SK-N-SH (cell line): ENCODE measurements around the gene CCND3. TPM values are rescaled to one million over a fixed set of nuclear protein-coding genes. Genes with fewer than 3 reads are reported as not detected.

Experiments
- CTCF ChIA-PET: fragments of 300-600, 350-600 bp; formaldehyde crosslinking; extraction: SDS; loops from one replicate; lab custom pipeline; 2021; lab: Yijun Ruan, JAX
- POLR2A ChIA-PET: fragments of 350-600 bp; sonication (Branson Sonifier 250); formaldehyde crosslinking; extraction: SDS; loops from one replicate; lab custom pipeline; 2020; ENCODE audit warnings: antibody characterized with exemption, inconsistent platforms; lab: Yijun Ruan, JAX
- DNase-seq: peaks from one replicate; pipeline ENCODE4 v3.0.0; 2012
- H2AFZ ChIP-seq: fragments of 200-600 bp; sonication (generic); 2 replicates; pipeline ENCODE4 v1.8.1; 2016; ENCODE audit warnings: antibody characterized with exemption, mild to moderate bottlenecking, low read depth
- H3F3A ChIP-seq: fragments of 200-600 bp; sonication (generic); replicated peaks from 2 replicates; pipeline ENCODE3; 2016; ENCODE audit warnings: antibody characterized with exemption, mild to moderate bottlenecking; ENCODE audit not compliant: insufficient read depth
- H3K27ac ChIP-seq, 2 experiments: fragments of 200-500 bp in 1 of 2; fragments of 200-600 bp in 1 of 2; sonication (Bioruptor generic) in 1 of 2; sonication (generic), shearing (Covaris generic) in 1 of 2; 2 replicates each; pipeline versions ENCODE4 v1.5.1 to v1.6.1; 2014 to 2016; ENCODE audit warnings: low read depth in 2 of 2, inconsistent platforms in 1 of 2, low read length in 1 of 2, mild to moderate bottlenecking in 1 of 2, mixed read lengths in 1 of 2
- H3K27me3 ChIP-seq: fragments of 200-600 bp; sonication (generic), shearing (Covaris generic); 2 replicates; pipeline ENCODE4 v1.6.1; 2016; ENCODE audit warnings: mixed run types; ENCODE audit not compliant: insufficient read depth
- H3K36me3 ChIP-seq, 2 experiments: fragments of 200-500 bp in 1 of 2; fragments of 200-600 bp in 1 of 2; sonication (Bioruptor generic) in 1 of 2; sonication (generic) in 1 of 2; replicated peaks in 1 of 2; 2 replicates each; pipeline versions ENCODE3 to v1.5.1; 2014 to 2016; ENCODE audit warnings: low read length in 1 of 2, mild to moderate bottlenecking in 1 of 2; ENCODE audit not compliant: insufficient read depth in 2 of 2, control insufficient read depth in 1 of 2
- H3K4me1 ChIP-seq, 2 experiments: fragments of 200-500 bp in 1 of 2; fragments of 200-600 bp in 1 of 2; sonication (Bioruptor generic) in 1 of 2; sonication (generic), shearing (Covaris generic) in 1 of 2; 2 replicates each; pipeline versions ENCODE4 v1.5.1 to v1.6.1; 2014 to 2016; ENCODE audit warnings: low read depth in 1 of 2, low read length in 1 of 2, mixed run types in 1 of 2; ENCODE audit not compliant: insufficient read depth in 2 of 2, control insufficient read depth in 1 of 2
- H3K4me2 ChIP-seq: fragments of 200-600 bp; sonication (generic), shearing (Covaris generic); 2 replicates; pipeline ENCODE4 v1.6.1; 2017; ENCODE audit warnings: mixed run types
- H3K4me3 ChIP-seq, 2 experiments: fragments of 200-500 bp in 1 of 2; fragments of 200-600 bp in 1 of 2; sonication (Bioruptor generic) in 1 of 2; sonication (generic), shearing (Covaris generic) in 1 of 2; 2 replicates each; pipeline versions ENCODE4 v1.5.1 to v1.8.1; 2014 to 2016; ENCODE audit warnings: low read depth in 2 of 2, inconsistent platforms in 1 of 2, low read length in 1 of 2, mild to moderate bottlenecking in 1 of 2, mixed read lengths in 1 of 2, moderate library complexity in 1 of 2
- H3K79me2 ChIP-seq: fragments of 200-600 bp; sonication (generic); 2 replicates; pipeline ENCODE4 v1.8.1; 2017; ENCODE audit warnings: mild to moderate bottlenecking; ENCODE audit not compliant: insufficient read depth
- H3K9ac ChIP-seq: fragments of 200-600 bp; sonication (generic); 2 replicates; pipeline ENCODE4 v1.6.1; 2017; ENCODE audit warnings: mixed run types
- H3K9me2 ChIP-seq: fragments of 200-600 bp; sonication (generic); 2 replicates; pipeline ENCODE4 v1.6.1; 2017; ENCODE audit warnings: mixed run types
- H3K9me3 ChIP-seq: fragments of 200-600 bp; sonication (generic); 2 replicates; pipeline ENCODE4 v1.6.1; 2017; ENCODE audit warnings: mixed run types, mild to moderate bottlenecking, moderate library complexity
- H4K20me1 ChIP-seq: fragments of 200-600 bp; sonication (generic); 2 replicates; pipeline ENCODE4 v1.6.1; 2017; ENCODE audit warnings: mild to moderate bottlenecking, mixed run types; ENCODE audit not compliant: insufficient read depth
- CHD2 ChIP-seq: fragments of 150-350 bp; IDR thresholded peaks from 2 replicates; pipeline ENCODE4 v1.6.1; 2018; ENCODE audit warnings: low read length; ENCODE audit not compliant: partially characterized antibody
- ELF1 ChIP-seq: IDR thresholded peaks from 2 replicates; pipeline ENCODE4 v1.4.0; 2012
- EZH2phosphoT487 ChIP-seq: fragments of 200-600 bp; sonication (generic); IDR thresholded peaks from 2 replicates; pipeline ENCODE4 v1.6.1; 2017; ENCODE audit warnings: low read depth, mixed run types, mild to moderate bottlenecking, antibody characterized with exemption, moderate library complexity, borderline replicate concordance
- FOXJ3 ChIP-seq: sonication (generic); formaldehyde crosslinking; IDR thresholded peaks from 2 replicates; pipeline ENCODE4 v1.5.1; 2020; ENCODE audit warnings: mild to moderate bottlenecking, missing genetic modification reagents
- FOXM1 ChIP-seq: IDR thresholded peaks from 2 replicates; pipeline ENCODE4 v1.4.0; 2012; ENCODE audit warnings: low read depth, mild to moderate bottlenecking
- GABPA ChIP-seq: IDR thresholded peaks from 2 replicates; pipeline ENCODE4 v1.4.0; 2012; ENCODE audit warnings: low read depth, mild to moderate bottlenecking
- GATA2 ChIP-seq: sonication (generic); formaldehyde crosslinking; IDR thresholded peaks from 2 replicates; pipeline ENCODE4 v1.5.0; 2020; ENCODE audit warnings: mild to moderate bottlenecking, missing genetic modification reagents
- JUND ChIP-seq: IDR thresholded peaks from 2 replicates; pipeline ENCODE4 v1.4.0; 2012
- MEF2A ChIP-seq: IDR thresholded peaks from 2 replicates; pipeline ENCODE4 v1.4.0; 2012; ENCODE audit warnings: low read depth, borderline replicate concordance
- MXI1 ChIP-seq: IDR thresholded peaks from 2 replicates; pipeline ENCODE4 v1.6.1; 2012; ENCODE audit warnings: mild to moderate bottlenecking, low read depth, low read length, improper control_type of control experiment
- NFIC ChIP-seq: IDR thresholded peaks from 2 replicates; pipeline ENCODE4 v1.4.0; 2012; ENCODE audit warnings: borderline replicate concordance
- NRF1 ChIP-seq: IDR thresholded peaks from 2 replicates; pipeline ENCODE4 v1.6.1; 2012; ENCODE audit warnings: low read depth, mild to moderate bottlenecking, low read length
- RAD21 ChIP-seq: IDR thresholded peaks from 2 replicates; pipeline ENCODE4 v1.6.1; 2012; ENCODE audit warnings: mild to moderate bottlenecking, low read length
- RCOR1 ChIP-seq: fragments of 150-350 bp; IDR thresholded peaks from 2 replicates; pipeline ENCODE4 v1.6.1; 2017; ENCODE audit warnings: antibody characterized with exemption, low read length
- RFX5 ChIP-seq: IDR thresholded peaks from 2 replicates; pipeline ENCODE4 v1.6.1; 2012; ENCODE audit warnings: mild to moderate bottlenecking, improper control_type of control experiment, low read length
- RXRA ChIP-seq: IDR thresholded peaks from 2 replicates; pipeline ENCODE4 v1.4.0; 2012; ENCODE audit warnings: low read depth, mild to moderate bottlenecking, borderline replicate concordance
- SIN3A ChIP-seq: IDR thresholded peaks from 2 replicates; pipeline ENCODE4 v1.6.1; 2012; ENCODE audit warnings: low read depth, mild to moderate bottlenecking, low read length, moderate library complexity, borderline replicate concordance
- TCF12 ChIP-seq: IDR thresholded peaks from 2 replicates; pipeline ENCODE4 v1.4.0; 2012
- WGBS: methylation state at CpG from one replicate; pipeline ENCODE4 v1.1.6; 2017; ENCODE audit warnings: low lambda C conversion rate; 5-methylcytosine and 5-hydroxymethylcytosine counted together
- polyA plus RNA-seq, 3 experiments: library from polyadenylated mRNA; depleted of rRNA; stranded (reverse); fragments of >200 nt; gene quantifications; 2 replicates each; pipeline ENCODE4 v1.2.3, GENCODE V29; 2012
- TF ChIP-seq, protein P1 (sequence below): IDR thresholded peaks from 2 replicates; pipeline ENCODE4 v1.4.0; 2012; ENCODE audit warnings: low read depth, borderline replicate concordance
- TF ChIP-seq, protein P2 (sequence below): fragments of 150-350 bp; IDR thresholded peaks from 2 replicates; pipeline ENCODE4 v1.6.1; 2017; ENCODE audit warnings: antibody characterized with exemption, low read length, low read depth, borderline replicate concordance
- TF ChIP-seq, protein P3 (sequence below): IDR thresholded peaks from 2 replicates; pipeline ENCODE4; 2012
- TF ChIP-seq, protein P4 (sequence below): IDR thresholded peaks from 2 replicates; pipeline ENCODE4 v1.4.0; 2012; ENCODE audit warnings: low read depth, borderline replicate concordance

CCND3 gene
- polyA plus RNA-seq, 1 of the 3 experiments (the other 2 are of a cell fraction): 26.6 TPM

GRCh38 chr6:41957117-41957516 lies 15.5 kb upstream of the CCND3 start:
- Histone ChIP-seq H3K9ac (no peak overlapping the region), H3K27ac (no peak overlapping the region), H3K36me3 (no peaks in the 10 kb centered on the region), H3K27me3 (no peaks in the 10 kb centered on the region), H3K4me3 (no peak overlapping the region), H3K4me2 (no peak overlapping the region), H3F3A (peaks cover 4% of the 10 kb centered on the region)
- WGBS: 60% methylated on average over 4 of the region's 4 CpGs
- TF ChIP-seq, protein P1, sequence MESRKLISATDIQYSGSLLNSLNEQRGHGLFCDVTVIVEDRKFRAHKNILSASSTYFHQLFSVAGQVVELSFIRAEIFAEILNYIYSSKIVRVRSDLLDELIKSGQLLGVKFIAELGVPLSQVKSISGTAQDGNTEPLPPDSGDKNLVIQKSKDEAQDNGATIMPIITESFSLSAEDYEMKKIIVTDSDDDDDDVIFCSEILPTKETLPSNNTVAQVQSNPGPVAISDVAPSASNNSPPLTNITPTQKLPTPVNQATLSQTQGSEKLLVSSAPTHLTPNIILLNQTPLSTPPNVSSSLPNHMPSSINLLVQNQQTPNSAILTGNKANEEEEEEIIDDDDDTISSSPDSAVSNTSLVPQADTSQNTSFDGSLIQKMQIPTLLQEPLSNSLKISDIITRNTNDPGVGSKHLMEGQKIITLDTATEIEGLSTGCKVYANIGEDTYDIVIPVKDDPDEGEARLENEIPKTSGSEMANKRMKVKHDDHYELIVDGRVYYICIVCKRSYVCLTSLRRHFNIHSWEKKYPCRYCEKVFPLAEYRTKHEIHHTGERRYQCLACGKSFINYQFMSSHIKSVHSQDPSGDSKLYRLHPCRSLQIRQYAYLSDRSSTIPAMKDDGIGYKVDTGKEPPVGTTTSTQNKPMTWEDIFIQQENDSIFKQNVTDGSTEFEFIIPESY: no peak
- TF ChIP-seq MXI1 (no peak), RAD21 (no peak), SIN3A (no peak), TCF12 (no peak), RFX5 (no peak), CHD2 (no peak), GABPA (no peak), EZH2phosphoT487 (no peak), NRF1 (no peak), JUND (no peak)
- TF ChIP-seq, protein P2, sequence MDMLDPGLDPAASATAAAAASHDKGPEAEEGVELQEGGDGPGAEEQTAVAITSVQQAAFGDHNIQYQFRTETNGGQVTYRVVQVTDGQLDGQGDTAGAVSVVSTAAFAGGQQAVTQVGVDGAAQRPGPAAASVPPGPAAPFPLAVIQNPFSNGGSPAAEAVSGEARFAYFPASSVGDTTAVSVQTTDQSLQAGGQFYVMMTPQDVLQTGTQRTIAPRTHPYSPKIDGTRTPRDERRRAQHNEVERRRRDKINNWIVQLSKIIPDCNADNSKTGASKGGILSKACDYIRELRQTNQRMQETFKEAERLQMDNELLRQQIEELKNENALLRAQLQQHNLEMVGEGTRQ: no peak
- TF ChIP-seq, all 33 proteins: peak for 0
- H3K9me3 ChIP-seq: no peaks in the 10 kb centered on the region
- no peaks in the 10 kb centered on the region for H3K9me2 ChIP-seq
- no peak overlapping the region for H2AFZ ChIP-seq
- H4K20me1 ChIP-seq: no peaks in the 10 kb centered on the region
- H3K4me1 ChIP-seq: peaks cover 0 to 2% of the 10 kb centered on the region in 2 experiments; a peak in 1 of 4 replicates
- DNase-seq: no peak
- ChIA-PET POLR2A (no interaction called here), CTCF (no interaction called here)
- no peaks in the 10 kb centered on the region for H3K79me2 ChIP-seq

DNA sequence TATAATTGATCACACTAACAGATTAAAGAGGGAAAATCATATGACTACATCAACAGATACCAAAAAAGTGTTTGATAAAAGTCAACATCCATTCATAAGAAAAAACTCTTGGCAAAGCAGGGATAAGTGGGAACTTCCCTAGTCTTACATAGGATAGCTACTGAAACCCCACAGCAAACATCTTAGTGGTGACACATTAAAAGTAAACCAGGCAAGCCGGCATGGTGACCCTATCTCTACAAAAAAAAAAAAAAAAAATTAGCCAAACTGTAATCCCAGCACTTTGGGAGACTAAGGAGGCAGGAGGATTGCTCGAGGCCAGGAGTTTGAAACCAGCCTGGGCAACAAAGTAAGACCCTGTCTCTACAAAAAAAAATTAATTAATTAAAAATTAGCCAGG lies 13.8 kb upstream of the CCND3 start:
- H3K27me3 ChIP-seq: no peaks in the 10 kb centered on the region
- H3K79me2 ChIP-seq: no peaks in the 10 kb centered on the region
- no peak overlapping the region for H3K27ac ChIP-seq
- no peaks in the 10 kb centered on the region for H4K20me1 ChIP-seq
- no peaks in the 10 kb centered on the region for H3K9me3 ChIP-seq
- no peak for DNase-seq
- 75% methylated on average over 2 of the region's 2 CpGs for WGBS
- peaks cover 0 to 2% of the 10 kb centered on the region in 2 experiments; a peak in 1 of 4 replicates for H3K4me1 ChIP-seq
- H3K9ac ChIP-seq: no peak overlapping the region
- no peak overlapping the region for H3K4me2 ChIP-seq
- no peaks in the 10 kb centered on the region for H3K36me3 ChIP-seq
- CTCF ChIA-PET: interaction anchor here (1.0 kb wide), 1 partner anchor 19 kb away, joined by 3 read pairs; no protein-coding TSS in a partner anchor
- H3K9me2 ChIP-seq: no peaks in the 10 kb centered on the region
- H3F3A ChIP-seq: peaks cover 4% of the 10 kb centered on the region
- POLR2A ChIA-PET: no interaction called here
- H2AFZ ChIP-seq: no peak overlapping the region
- no peak overlapping the region for H3K4me3 ChIP-seq
- TF ChIP-seq MEF2A (no peak), ELF1 (no peak), JUND (no peak), GATA2 (CRISPR knock-in tag) (no peak), FOXM1 (no peak), RXRA (no peak), CHD2 (no peak), RCOR1 (no peak), NFIC (no peak), FOXJ3 (CRISPR knock-in tag) (no peak)
- TF ChIP-seq, protein P2: no peak
- TF ChIP-seq, protein P3, sequence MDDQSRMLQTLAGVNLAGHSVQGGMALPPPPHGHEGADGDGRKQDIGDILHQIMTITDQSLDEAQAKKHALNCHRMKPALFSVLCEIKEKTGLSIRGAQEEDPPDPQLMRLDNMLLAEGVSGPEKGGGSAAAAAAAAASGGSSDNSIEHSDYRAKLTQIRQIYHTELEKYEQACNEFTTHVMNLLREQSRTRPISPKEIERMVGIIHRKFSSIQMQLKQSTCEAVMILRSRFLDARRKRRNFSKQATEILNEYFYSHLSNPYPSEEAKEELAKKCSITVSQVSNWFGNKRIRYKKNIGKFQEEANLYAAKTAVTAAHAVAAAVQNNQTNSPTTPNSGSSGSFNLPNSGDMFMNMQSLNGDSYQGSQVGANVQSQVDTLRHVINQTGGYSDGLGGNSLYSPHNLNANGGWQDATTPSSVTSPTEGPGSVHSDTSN: no peak
- TF ChIP-seq, protein P1: no peak
- TF ChIP-seq, protein P4, sequence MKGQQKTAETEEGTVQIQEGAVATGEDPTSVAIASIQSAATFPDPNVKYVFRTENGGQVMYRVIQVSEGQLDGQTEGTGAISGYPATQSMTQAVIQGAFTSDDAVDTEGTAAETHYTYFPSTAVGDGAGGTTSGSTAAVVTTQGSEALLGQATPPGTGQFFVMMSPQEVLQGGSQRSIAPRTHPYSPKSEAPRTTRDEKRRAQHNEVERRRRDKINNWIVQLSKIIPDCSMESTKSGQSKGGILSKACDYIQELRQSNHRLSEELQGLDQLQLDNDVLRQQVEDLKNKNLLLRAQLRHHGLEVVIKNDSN: no peak
